Fibroblast of lung (primary cell): ENCODE results near the gene OR4Q3. TPM values are rescaled to one million over a fixed set of nuclear protein-coding genes. Genes with fewer than 3 reads are reported as not detected.
"Not testable (repeated sequence)": the region's sequence is repeated elsewhere in the genome, so short reads cannot be mapped to it uniquely, and the experiment has no call there.

Experiments
- DNase-seq, 2 donors: peaks; one replicate each; pipeline versions ENCODE4 v3.0.0 to v3.0.0-alpha.2; 2010; ENCODE audit warnings: low read depth in 2 of 2
- H2AFZ ChIP-seq: 2 replicates; pipeline ENCODE4 v1.5.1; 2012; ENCODE audit warnings: low read length, control low read depth, inconsistent platforms
- H3K27ac ChIP-seq: 2 replicates; pipeline ENCODE4 v1.5.1; 2011; ENCODE audit warnings: low read length, control low read depth; ENCODE audit not compliant: insufficient read depth
- H3K27me3 ChIP-seq: 2 replicates; pipeline ENCODE4 v1.5.1; 2011; ENCODE audit warnings: mild to moderate bottlenecking, low read length; ENCODE audit not compliant: control insufficient read depth, insufficient read depth
- H3K36me3 ChIP-seq: 2 replicates; pipeline ENCODE4 v1.5.1; 2011; ENCODE audit warnings: low read length; ENCODE audit not compliant: control insufficient read depth, insufficient read depth
- H3K4me1 ChIP-seq: 2 replicates; pipeline ENCODE4 v1.5.1; 2011; ENCODE audit warnings: low read length; ENCODE audit not compliant: control insufficient read depth, insufficient read depth; ENCODE audit errors: extremely low read depth
- H3K4me2 ChIP-seq: 2 replicates; pipeline ENCODE4 v1.5.1; 2011; ENCODE audit warnings: low read length, control low read depth; ENCODE audit not compliant: insufficient read depth; ENCODE audit errors: extremely low read depth
- H3K4me3 ChIP-seq, 4 experiments: fragments of 200-600 bp in 1 of 4; sonication (generic) in 1 of 4; replicated peaks in 1 of 4; 2 replicates each; pipeline ENCODE4 v1.5.1; 2011 to 2016; ENCODE audit warnings: low read length in 4 of 4, low read depth in 3 of 4, mild to moderate bottlenecking in 3 of 4, control low read depth in 2 of 4, inconsistent platforms in 1 of 4, mixed read lengths in 1 of 4; ENCODE audit not compliant: insufficient read depth in 1 of 4; ENCODE audit errors: control extremely low read depth in 1 of 4
- H3K79me2 ChIP-seq: 2 replicates; pipeline ENCODE4 v1.5.1; 2012; ENCODE audit warnings: mild to moderate bottlenecking, low read length, inconsistent platforms; ENCODE audit not compliant: control insufficient read depth, insufficient read depth
- H3K9ac ChIP-seq: 2 replicates; pipeline ENCODE4 v1.5.1; 2011; ENCODE audit warnings: mild to moderate bottlenecking, low read length, control low read depth; ENCODE audit not compliant: insufficient read depth
- H3K9me3 ChIP-seq: 2 replicates; pipeline ENCODE4 v1.5.1; 2012; ENCODE audit warnings: low read depth, low read length; ENCODE audit not compliant: control insufficient read depth, insufficient read depth
- H4K20me1 ChIP-seq: 2 replicates; pipeline ENCODE4 v1.5.1; 2011; ENCODE audit warnings: low read length; ENCODE audit not compliant: control insufficient read depth, insufficient read depth; ENCODE audit errors: extremely low read depth
- EZH2 ChIP-seq: IDR thresholded peaks from 2 replicates; pipeline ENCODE4 v1.5.1; 2012; ENCODE audit warnings: low read length, control low read depth, mild to moderate bottlenecking; ENCODE audit errors: missing control alignments
- polyA plus RNA-seq, 2 donors: library from polyadenylated mRNA; depleted of rRNA in 1 of 2; stranded (reverse) in 1 of 2; unstranded in 1 of 2; fragments of >200 nt; gene quantifications; 2 replicates each; pipeline ENCODE4 v1.2.1, GENCODE V29; 2011 to 2012; ENCODE audit warnings: missing spikeins in 1 of 2
- total RNA-seq: library from RNA; depleted of rRNA; stranded (reverse); fragments of >200 nt; gene quantifications from 2 replicates; pipeline ENCODE4 v1.2.1, GENCODE V29; 2014
- TF ChIP-seq, protein P1 (sequence below), 2 donors: IDR thresholded peaks in 1 of 2; conservative IDR thresholded peaks in 1 of 2; 1 replicate in 1 of 2; 2 replicates in 1 of 2; pipeline ENCODE4 v1.5.1; 2011 to 2012; ENCODE audit warnings: low read length in 2 of 2, control low read depth in 1 of 2, inconsistent platforms in 1 of 2, low read depth in 1 of 2, mild to moderate bottlenecking in 1 of 2

OR4Q3 gene
- total and polyA plus RNA-seq, 2 donors (not counting 1 experiment from before 2014, with no cell fraction given): not detected

DNA sequence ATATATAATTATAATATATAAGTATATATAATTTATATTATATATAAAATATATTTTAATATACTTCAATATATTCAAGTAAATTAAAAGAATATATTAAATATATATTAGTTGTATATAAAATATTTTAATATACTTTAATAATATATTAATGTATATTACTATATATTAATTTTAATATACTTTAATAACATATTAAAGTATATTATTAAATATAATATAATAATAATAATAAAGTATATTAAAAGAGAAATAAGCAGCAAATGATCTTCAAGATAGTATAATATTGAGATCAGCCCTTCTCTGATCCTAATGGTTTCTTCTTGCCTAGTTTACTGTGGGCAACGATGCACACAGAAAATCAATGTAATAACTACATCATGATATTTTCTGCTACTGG is 32.2 kb downstream of the OR4Q3 start:
- Histone ChIP-seq H3K4me3 (no peak overlapping the region), H3K36me3 (no peaks in the 10 kb centered on the region), H3K27me3 (no peaks in the 10 kb centered on the region), H2AFZ (no peak overlapping the region), H3K4me1 (no peaks in the 10 kb centered on the region), H3K9ac (no peak overlapping the region), H3K79me2 (no peaks in the 10 kb centered on the region), H4K20me1 (no peaks in the 10 kb centered on the region), H3K4me2 (no peak overlapping the region), H3K9me3 (no peaks in the 10 kb centered on the region), H3K27ac (no peak overlapping the region)
- DNase-seq: no peak
- no peak for TF ChIP-seq EZH2
- TF ChIP-seq, protein P1, sequence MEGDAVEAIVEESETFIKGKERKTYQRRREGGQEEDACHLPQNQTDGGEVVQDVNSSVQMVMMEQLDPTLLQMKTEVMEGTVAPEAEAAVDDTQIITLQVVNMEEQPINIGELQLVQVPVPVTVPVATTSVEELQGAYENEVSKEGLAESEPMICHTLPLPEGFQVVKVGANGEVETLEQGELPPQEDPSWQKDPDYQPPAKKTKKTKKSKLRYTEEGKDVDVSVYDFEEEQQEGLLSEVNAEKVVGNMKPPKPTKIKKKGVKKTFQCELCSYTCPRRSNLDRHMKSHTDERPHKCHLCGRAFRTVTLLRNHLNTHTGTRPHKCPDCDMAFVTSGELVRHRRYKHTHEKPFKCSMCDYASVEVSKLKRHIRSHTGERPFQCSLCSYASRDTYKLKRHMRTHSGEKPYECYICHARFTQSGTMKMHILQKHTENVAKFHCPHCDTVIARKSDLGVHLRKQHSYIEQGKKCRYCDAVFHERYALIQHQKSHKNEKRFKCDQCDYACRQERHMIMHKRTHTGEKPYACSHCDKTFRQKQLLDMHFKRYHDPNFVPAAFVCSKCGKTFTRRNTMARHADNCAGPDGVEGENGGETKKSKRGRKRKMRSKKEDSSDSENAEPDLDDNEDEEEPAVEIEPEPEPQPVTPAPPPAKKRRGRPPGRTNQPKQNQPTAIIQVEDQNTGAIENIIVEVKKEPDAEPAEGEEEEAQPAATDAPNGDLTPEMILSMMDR (conservative IDR thresholded peaks at IDR 0.05 in 1 of 2, IDR thresholded peaks at IDR 0.05 in 1 of 2; ENCODE audit: low read depth in 1 of 2, low read length in 2 of 2): no peak

DNA sequence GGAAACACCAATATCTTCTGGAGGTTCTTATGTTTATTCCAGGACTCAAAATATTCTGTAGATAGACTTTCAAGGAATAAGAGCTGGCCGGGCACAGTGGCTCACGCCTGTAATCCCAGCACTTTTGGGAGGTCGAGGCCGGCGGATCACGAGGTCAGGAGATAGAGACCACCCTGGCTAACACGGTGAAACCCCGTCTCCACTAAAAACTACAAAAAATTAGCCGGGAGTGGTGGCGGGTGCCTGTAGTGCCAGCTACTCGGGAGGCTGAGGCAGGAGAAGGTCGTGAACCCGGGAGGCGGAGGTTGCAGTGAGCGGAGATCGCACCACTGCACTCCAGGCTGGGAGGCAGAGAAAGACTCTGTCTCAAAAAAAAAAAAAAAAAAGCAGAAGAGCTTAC is 42.5 kb downstream of the OR4Q3 start:
- not testable (repeated sequence) for H3K36me3 ChIP-seq, H4K20me1 ChIP-seq, H2AFZ ChIP-seq, DNase-seq, H3K4me1 ChIP-seq, H3K79me2 ChIP-seq, H3K27ac ChIP-seq, H3K4me3 ChIP-seq, H3K4me2 ChIP-seq, H3K9me3 ChIP-seq, H3K9ac ChIP-seq, H3K27me3 ChIP-seq

DNA sequence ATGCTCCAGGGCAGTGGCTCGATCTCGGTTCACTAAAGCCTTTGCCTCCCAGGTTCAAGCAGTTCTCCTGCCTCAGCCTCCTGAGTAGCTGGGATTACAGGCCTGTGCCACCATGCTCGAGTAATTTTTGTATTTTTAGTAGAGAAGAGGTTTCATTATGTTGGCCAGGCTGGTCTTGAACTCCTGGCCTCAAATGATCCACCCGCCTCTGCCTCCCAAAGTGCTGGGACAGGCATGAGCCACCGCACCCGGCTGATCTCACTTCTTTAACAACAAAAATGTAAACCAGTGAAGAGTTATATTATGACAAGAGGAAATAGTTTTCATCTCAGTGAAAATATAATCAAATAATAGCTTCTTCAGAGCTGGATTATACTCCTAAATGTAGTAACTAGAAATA is 43.9 kb downstream of the OR4Q3 start:
- H3K9ac ChIP-seq, H3K79me2 ChIP-seq, DNase-seq, H3K36me3 ChIP-seq, H3K27me3 ChIP-seq, H3K4me1 ChIP-seq, H4K20me1 ChIP-seq, H2AFZ ChIP-seq, H3K4me3 ChIP-seq, H3K27ac ChIP-seq, H3K4me2 ChIP-seq, H3K9me3 ChIP-seq: not testable (repeated sequence)

DNA sequence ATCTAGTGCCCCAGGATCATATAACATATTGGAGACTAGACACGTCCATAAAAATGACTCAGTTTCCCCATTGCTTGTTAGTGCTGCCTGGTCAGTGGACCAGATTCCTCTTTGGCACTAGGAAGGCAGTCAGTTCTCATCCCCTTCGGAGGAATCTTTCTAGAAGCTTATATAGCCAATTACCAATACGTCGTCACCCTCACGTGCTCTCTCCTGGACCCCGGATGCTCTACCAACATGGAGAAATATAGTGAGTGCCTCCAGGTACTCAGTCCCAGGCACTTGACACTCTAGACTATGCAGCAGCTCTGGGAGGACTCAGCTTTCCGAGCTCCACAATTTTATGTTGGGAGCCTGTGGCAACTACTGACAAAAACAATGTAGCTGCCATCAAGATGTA is 44.8 kb downstream of the OR4Q3 start:
- not testable (repeated sequence) for H3K4me2 ChIP-seq, H3K9ac ChIP-seq, H3K27me3 ChIP-seq, H2AFZ ChIP-seq, DNase-seq, H3K79me2 ChIP-seq, H3K27ac ChIP-seq, H3K9me3 ChIP-seq, H4K20me1 ChIP-seq, H3K4me1 ChIP-seq, H3K4me3 ChIP-seq, H3K36me3 ChIP-seq

DNA sequence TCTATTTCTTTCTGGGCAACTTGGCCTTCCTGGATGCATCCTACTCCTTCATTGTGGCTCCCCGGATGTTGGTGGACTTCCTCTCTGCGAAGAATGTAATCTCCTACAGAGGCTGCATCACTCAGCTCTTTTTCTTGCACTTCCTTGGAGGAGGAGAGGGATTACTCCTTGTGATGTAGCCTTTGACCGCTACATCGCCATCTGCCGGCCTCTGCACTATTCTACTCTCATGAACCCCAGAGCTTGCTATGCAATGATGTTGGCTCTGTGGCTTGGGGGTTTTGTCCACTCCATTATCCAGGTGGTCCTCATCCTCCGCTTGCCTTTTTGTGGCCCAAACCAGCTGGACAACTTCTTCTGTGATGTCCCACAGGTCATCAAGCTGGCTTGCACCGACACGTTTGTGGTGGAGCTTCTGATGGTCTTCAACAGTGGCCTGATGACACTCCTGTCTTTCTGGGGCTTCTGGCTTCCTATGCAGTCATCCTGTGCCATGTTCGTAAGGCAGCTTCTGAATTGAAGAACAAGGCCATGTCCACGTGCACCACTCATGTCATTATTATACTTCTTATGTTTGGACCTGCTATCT is 53.2 kb downstream of the OR4Q3 start:
- not testable (repeated sequence) for H3K27me3 ChIP-seq, DNase-seq, H4K20me1 ChIP-seq, H3K4me1 ChIP-seq, H2AFZ ChIP-seq, H3K79me2 ChIP-seq, H3K4me3 ChIP-seq, H3K9ac ChIP-seq, H3K36me3 ChIP-seq, H3K27ac ChIP-seq, H3K4me2 ChIP-seq, H3K9me3 ChIP-seq
